ENCODE measurements around the gene PTGES.
A peak's percentile ranks its signal among the peaks of the same experiment; 100 is the strongest.
"Not testable (repeated sequence)": the region's sequence is repeated elsewhere in the genome, so short reads cannot be mapped to it uniquely, and the experiment has no call there.

The PTGES gene

GRCh38 chr9:129752900-129753729, at the start of gene PTGES:
TSS of gene PTGES (minus strand) at chr9:129753042. CDS start at chr9:129753012, 30 bp downstream.
- DNase-seq = peak; percentile 9 to 14

GRCh38 chr9:129801504-129801903, 48.7 kb upstream of the PTGES start:
- no peak for DNase-seq

- no peak for DNase-seq
Measured at GRCh38 chr9:129798973-129799372, 46.1 kb upstream of the PTGES start.

GRCh38 chr9:129796029-129796428, 43.2 kb upstream of the PTGES start:
- not testable (repeated sequence) for DNase-seq

DNA sequence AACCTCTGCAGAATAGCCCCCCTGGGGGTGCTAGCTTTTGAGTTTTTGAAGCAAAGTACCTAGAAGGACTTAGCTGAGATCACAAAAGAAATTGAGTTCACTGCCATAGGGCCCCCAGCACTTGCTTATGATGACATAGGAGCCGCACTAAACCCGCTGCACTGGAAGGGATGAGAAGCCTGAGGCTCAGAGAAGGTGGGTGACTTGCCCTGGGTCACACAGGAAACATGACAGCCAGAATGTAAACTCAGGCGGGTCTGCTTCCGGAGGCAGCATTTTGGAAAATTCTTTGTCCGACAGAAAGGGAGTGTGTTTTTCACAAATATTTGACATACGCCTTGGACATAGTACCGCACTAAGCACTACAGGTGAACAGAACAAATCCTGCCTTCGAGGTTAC, 41.7 kb upstream of the PTGES start:
- no peak for DNase-seq

GRCh38 chr9:129786481-129786880, 33.6 kb upstream of the PTGES start:
- DNase-seq = no peak

GRCh38 chr9:129785866-129786265, 33.0 kb upstream of the PTGES start:
- DNase-seq = no peak

GRCh38 chr9:129784970-129785369, 32.1 kb upstream of the PTGES start:
- DNase-seq = not testable (repeated sequence)

- peak; percentile 37 to 44 for DNase-seq
Measured at GRCh38 chr9:129783516-129784361, 30.9 kb upstream of the PTGES start.

DNA sequence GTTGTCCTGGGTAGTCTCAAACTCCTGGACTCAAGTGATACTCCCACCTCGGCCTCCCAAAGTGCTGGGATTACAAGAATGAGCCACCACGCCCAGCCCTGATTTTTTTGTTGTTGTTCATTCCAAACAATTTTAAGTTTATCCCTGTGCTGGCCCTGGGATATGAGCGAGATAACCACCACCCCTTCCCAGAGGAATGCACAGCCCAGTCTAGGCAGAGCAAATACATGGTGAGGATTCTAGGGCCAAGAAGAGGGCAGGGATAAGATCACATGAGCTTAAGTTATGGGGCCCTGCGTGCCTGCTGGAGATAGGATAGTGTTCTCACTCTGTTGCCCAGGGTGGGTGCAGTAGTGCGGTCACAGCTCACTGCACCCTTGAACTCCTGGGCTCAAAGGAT, 29.1 kb upstream of the PTGES start:
- no peak for DNase-seq

DNA sequence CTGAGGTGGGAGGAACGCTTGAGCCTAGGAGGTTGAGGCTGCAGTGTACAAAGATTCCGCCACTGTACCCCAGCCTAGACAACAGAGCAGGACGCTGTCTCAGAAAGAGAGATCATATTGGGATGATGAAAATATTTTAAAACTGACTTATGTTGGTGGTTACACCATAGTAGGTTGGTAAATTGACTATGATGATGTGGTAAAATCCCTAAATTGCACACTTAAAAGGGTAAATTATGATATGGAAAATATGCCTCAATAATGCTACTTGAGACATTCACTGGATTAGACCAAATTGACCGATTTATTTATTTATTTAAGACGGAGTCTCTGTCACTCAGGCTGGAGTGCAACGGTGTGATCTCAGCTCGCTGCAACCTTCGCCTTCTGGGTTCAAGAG, 28.3 kb upstream of the PTGES start:
- DNase-seq = no peak

GRCh38 chr9:129779560-129780190, 26.8 kb upstream of the PTGES start:
- no peak for DNase-seq

DNA sequence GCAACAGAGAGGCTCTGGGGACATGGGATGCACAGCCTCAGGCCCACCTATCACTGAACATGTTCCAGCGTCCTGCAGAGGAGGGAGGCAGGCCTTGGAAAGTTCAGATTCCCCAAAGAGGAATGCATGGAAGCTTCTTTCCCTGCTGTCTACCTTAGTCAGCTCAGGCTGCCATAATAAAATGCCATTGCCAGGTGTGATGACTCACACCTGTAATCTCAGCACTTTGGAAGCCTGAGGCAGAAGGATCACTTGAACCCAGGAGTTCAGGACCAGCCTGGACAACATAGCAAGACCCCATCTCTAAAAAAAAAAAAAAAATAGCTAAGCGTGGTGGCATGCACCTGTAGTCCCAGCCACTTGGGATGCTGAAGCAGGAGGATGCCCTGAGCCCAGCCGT, 25.6 kb upstream of the PTGES start:
- no peak for DNase-seq

- DNase-seq = no peak
Measured at GRCh38 chr9:129777769-129778130, 24.9 kb upstream of the PTGES start.

GRCh38 chr9:129776938-129777768, 24.3 kb upstream of the PTGES start:
- peak; percentile 2 to 34 for DNase-seq

GRCh38 chr9:129776566-129776937, 23.7 kb upstream of the PTGES start:
- DNase-seq = no peak

GRCh38 chr9:129776096-129776495, 23.3 kb upstream of the PTGES start:
- not testable (repeated sequence) for DNase-seq

DNA sequence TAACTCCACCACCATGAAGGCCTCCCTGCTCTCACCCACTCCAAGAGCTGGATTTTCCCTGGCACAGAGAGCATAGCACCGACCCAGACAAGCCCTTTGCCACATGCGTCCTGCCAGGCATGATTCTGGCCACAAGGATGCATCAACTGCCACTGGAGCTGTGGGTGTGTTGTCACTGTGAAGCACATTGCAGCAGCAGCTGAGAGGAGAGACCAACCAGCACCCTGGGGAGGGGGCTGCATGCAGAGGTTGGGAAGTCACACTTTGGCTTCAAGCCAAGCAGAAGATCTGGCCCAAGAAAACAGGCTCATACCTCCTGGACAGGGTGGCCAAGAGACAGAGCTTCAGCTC, 22.6 kb upstream of the PTGES start:
- DNase-seq = no peak

GRCh38 chr9:129774791-129775447, 22.1 kb upstream of the PTGES start:
- no peak for DNase-seq

- no peak for DNase-seq
Measured at GRCh38 chr9:129773262-129774048, 20.6 kb upstream of the PTGES start.

GRCh38 chr9:129770741-129771140, 17.9 kb upstream of the PTGES start:
- DNase-seq = no peak
